Thoracic aorta (tissue), 2 donors: ENCODE measurements around the gene SIAH1. TPM values are rescaled to one million over a fixed set of nuclear protein-coding genes. Genes with fewer than 3 reads are reported as not detected.

Source experiments
- ATAC-seq: fragments of 150-250 bp; one replicate; pipeline ENCODE4 v1.8.0; 2017; ENCODE audit warnings: low read depth; ENCODE audit not compliant: insufficient number of reproducible peaks, low FRiP score
- DNase-seq: peaks from one replicate; pipeline ENCODE4 v3.0.0-alpha.2; 2020; ENCODE audit warnings: low spot score
- H3K27ac ChIP-seq, 2 donors: fragments of 200-600 bp; sonication (generic); 1 replicate in 1 of 2; 2 replicates in 1 of 2; pipeline ENCODE4 v1.5.1; 2016; ENCODE audit warnings: mild to moderate bottlenecking in 2 of 2, moderate library complexity in 2 of 2
- H3K27me3 ChIP-seq: fragments of 200-600 bp; sonication (generic); replicated peaks from 2 replicates; pipeline ENCODE4 v1.6.0; 2016; ENCODE audit warnings: mild to moderate bottlenecking; ENCODE audit not compliant: insufficient read depth
- H3K36me3 ChIP-seq: fragments of 200-600 bp; sonication (generic); one replicate; pipeline ENCODE4 v1.5.1; 2016
- H3K4me1 ChIP-seq, 2 donors: fragments of 200-600 bp; sonication (generic); 1 replicate in 1 of 2; 2 replicates in 1 of 2; pipeline versions ENCODE4 v1.5.1 to v1.6.0; 2016; ENCODE audit warnings: low read depth in 2 of 2, mild to moderate bottlenecking in 1 of 2; ENCODE audit not compliant: control insufficient read depth in 1 of 2
- H3K4me3 ChIP-seq: fragments of 200-600 bp; sonication (generic); 2 replicates; pipeline ENCODE4 v1.5.1; 2016; ENCODE audit warnings: mild to moderate bottlenecking
- H3K9me3 ChIP-seq: fragments of 200-600 bp; sonication (generic); 2 replicates; pipeline ENCODE4 v1.5.1; 2016
- CTCF ChIP-seq: fragments of 200-600 bp; sonication (generic); IDR thresholded peaks from one replicate; pipeline ENCODE4 v1.5.1; 2019; ENCODE audit warnings: antibody characterized with exemption
- total RNA-seq, 2 donors: library from RNA; depleted of rRNA; stranded (reverse); fragments of >200 nt; gene quantifications; one replicate each; pipeline versions ENCODE4 v1.1.0 to v1.2.3, GENCODE V29; 2016

Gene SIAH1
- total RNA-seq, 2 donors from 2014 or later, result 28.2 to 40.8 TPM

DNA sequence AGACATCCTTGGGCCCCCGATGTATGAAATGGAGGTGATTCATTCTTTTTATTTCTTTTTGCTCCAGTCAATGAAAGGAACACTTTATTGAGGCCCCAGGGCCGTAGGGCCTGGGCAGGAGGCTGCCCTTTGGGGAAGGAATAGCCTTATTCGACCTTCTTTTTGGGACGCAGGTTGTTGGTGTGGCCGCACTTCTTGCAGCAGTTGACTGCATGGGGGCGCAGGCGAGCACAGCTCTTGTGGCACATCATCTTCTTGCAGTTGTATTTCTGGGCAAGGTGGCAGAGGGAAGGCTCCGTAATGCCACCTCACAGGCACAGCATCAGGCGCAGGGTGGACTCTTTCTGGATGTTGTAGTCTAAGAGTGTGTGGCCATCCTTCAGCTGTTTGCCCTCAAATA, 50.9 kb downstream of the SIAH1 start:
- no peak for DNase-seq
- H3K36me3 ChIP-seq, result peaks cover 11% of the 10 kb centered on the region

GRCh38 chr16:48332978-48333377, 52.2 kb downstream of the SIAH1 start:
- Histone ChIP-seq H3K4me3 (no peak overlapping the region), H3K9me3 (no peaks in the 10 kb centered on the region), H3K4me1 (peaks cover 3 to 6% of the 10 kb centered on the region in 2 donors), H3K27me3 (no peaks in the 10 kb centered on the region), H3K27ac (no peak overlapping the region), H3K36me3 (peaks cover 11% of the 10 kb centered on the region)
- ATAC-seq, result no peak
- no peak for DNase-seq
- TF ChIP-seq CTCF, result no peak

More for the DNA sequence above, 50.9 kb downstream of the SIAH1 start:
- H3K4me1 ChIP-seq, result peaks cover 3 to 6% of the 10 kb centered on the region in 2 donors
- no peak for TF ChIP-seq CTCF
- no peak overlapping the region for H3K4me3 ChIP-seq
- no peak overlapping the region for H3K27ac ChIP-seq
- no peaks in the 10 kb centered on the region for H3K27me3 ChIP-seq
- ATAC-seq, result no peak
- no peaks in the 10 kb centered on the region for H3K9me3 ChIP-seq

- Histone ChIP-seq H3K4me3 (no peak overlapping the region), H3K9me3 (no peaks in the 10 kb centered on the region), H3K4me1 (peaks cover 0 to under 1% of the 10 kb centered on the region in 2 donors), H3K36me3 (peaks cover 10% of the 10 kb centered on the region), H3K27me3 (no peaks in the 10 kb centered on the region), H3K27ac (no peak overlapping the region)
- ATAC-seq (no peak), DNase-seq (no peak)
- TF ChIP-seq CTCF, result no peak
These were observed 54.4 kb downstream of the SIAH1 start for GRCh38 chr16:48330841-48331192.

- ATAC-seq (no peak), DNase-seq (no peak)
- H3K27me3 ChIP-seq, result no peaks in the 10 kb centered on the region
- H3K4me1 ChIP-seq, result no peaks in the 10 kb centered on the region
- no peak for TF ChIP-seq CTCF
- H3K9me3 ChIP-seq, result no peaks in the 10 kb centered on the region
- no peak overlapping the region for H3K4me3 ChIP-seq
- no peak overlapping the region for H3K27ac ChIP-seq
- H3K36me3 ChIP-seq, result peaks cover 6% of the 10 kb centered on the region
These were observed 54.9 kb downstream of the SIAH1 start for GRCh38 chr16:48330189-48330840.

- DNase-seq (no peak), ATAC-seq (no peak)
- no peak for TF ChIP-seq CTCF
- H3K27me3 ChIP-seq, result no peaks in the 10 kb centered on the region
- H3K4me3 ChIP-seq, result no peak overlapping the region
- H3K9me3 ChIP-seq, result no peaks in the 10 kb centered on the region
- H3K27ac ChIP-seq, result no peak overlapping the region
- peaks cover 0 to 2% of the 10 kb centered on the region in 2 donors for H3K4me1 ChIP-seq
- H3K36me3 ChIP-seq, result peaks cover 1% of the 10 kb centered on the region
These were observed 56.1 kb downstream of the SIAH1 start for GRCh38 chr16:48329138-48329537.
